GM11168 (cell line): ENCODE data around the gene PCDH10.

Experiments
- in situ Hi-C: fragments of 300-500 bp; cut with MboI; formaldehyde crosslinking; loops from one replicate; pipeline ENCODE4 v1.12.0; 2022; ENCODE audit warnings: low sequenced_read_pairs; ENCODE audit not compliant: unreplicated experiment

The PCDH10 gene

DNA sequence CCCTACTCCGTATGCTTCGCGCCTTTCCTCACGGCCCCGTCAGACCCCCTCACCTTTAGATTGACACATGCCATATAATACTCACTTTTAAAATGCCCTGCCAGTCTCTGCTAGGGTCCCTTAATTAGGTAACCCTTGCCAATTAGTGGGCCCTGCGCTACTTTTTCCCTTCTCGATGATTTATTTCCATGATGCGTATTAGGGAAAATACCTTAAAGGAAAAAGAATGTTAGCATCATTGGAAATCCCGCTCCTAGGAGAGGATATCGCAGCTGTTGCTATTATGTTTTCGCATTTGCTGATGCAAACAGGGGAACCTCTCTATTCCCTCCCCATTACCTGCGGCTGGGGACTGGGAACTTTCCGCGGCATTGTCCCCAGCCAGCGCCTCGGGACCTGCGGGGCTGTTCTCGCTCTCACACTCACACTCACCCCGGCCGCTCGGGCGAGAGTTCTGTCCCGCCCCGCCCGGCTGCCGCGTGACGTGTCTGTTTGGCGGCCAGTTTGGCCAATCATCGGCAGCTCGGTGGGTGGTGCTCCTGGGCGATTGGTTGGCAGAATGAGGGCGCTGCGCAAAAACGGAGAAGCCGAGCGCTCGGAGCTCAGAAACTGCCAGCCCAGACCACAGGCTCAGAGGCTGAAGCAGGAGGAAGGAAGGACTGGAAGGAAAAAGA lies at the start of gene PCDH10:
PCDH10 (plus strand) TSS at position 605 of the 674 bp plus-strand sequence. CDS start 847 bp downstream, outside the sequence.
- in situ Hi-C loops = no loop called here

DNA sequence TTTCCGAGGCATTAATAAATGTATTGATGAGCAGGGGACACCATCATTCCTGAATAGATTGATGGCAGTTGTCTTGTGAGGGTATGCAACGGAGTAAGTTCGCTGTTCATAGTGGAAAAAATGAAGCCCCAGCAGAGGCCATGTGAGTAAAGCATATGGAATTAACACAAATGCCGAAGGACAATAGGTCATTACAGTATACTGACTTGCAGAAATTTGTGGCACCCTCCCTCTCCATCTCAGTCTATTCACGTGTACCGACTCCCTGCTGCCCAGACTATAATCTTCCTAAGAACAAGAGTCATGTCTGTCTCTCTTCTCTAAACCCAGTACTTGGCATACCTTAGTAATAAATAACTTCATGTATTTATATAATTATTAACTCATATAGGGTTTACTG lies 47.1 kb upstream of the PCDH10 start:
- in situ Hi-C loops = no loop called here

DNA sequence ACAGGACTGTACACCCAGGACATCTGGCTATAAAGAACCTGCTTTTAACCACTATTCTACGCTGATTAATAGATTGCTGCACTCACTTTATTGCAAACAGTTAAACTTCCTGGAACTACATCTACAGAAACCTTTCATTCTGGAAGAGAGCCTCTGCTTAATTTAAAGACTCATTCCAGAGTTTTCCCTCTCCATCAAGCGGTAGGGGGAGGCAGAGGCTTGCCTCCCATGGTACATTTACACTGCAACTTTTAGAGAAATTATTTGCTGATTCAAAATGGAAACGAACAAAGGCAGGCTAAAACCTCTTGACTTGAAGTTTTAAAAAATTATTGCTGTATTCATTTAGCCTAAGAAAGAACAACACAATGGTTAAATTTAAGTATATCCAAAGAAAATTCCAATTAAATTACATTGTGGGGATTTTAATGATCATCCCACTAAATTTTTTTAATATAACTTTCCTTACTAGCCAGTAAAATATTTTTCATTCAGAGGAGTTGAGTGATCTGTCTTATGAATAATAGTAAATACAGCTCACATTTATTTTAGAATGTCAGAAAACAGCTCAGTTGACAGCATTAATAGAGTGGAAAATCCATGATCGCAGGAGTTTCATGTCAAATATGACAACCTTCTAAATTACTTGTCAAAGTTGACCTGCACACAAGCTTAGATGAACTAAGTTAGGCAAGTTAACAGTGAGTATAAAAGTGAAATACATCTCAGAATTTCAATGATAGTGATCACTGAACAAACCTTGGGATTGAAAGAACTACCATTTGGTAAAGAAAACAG lies 46.3 kb upstream of the PCDH10 start:
- in situ Hi-C loops = no loop called here

DNA sequence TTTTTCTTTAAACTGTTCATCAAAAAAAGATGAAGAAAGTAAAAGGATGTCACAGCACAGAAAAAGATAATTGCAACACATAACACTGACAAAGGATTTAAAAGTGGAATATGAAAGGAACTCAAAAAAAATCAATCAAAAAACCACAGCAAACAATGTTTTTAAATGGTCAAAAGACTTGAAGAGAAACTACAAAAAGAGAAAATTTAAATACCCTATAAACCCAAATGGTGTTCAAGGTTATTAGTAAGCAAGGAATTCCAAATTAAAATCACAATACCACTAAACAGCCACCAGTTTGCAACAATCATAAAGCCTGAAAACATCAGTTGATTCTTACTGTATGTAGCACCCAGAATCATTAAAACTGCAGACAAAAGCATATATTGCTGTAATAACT lies 36.5 kb upstream of the PCDH10 start:
- in situ Hi-C loops = no loop called here

DNA sequence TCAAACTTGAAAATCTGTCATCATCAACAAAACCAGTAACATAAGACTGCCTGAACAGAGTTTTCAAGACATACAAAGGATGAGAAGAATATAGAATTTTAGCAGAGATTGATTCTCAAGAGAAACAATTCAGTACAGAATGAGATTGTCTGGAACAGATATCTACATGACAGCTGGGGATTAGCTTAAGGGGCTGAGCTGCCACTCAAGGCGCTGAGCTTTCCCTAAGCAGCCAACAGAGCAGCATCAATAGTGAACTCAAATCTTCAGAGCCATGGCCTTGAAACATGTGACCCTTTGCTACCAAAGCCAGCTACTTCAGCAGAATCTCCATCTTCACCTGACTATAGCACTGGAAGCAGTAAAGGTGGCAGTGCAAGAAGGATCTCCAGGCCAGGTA lies 24.3 kb upstream of the PCDH10 start:
- in situ Hi-C loops = no loop called here

DNA sequence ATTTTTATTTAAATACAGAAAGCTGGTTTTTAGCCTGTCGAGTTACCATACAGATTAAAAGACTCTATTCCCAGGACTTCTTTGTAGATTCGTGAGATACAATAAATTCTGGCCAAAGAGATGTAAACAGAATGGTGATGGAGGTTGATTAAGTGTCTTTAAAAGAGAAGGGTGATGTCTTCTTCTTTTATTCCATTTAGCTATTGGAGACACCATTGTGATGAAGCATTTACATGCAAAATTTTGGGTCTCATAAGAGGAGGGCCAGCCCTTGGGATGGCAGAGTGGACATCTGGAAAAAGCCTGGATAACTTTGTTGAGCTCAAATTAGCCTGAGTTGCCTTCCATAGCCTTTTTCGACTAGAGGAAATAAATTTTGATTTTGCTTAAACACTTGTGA lies 21.6 kb upstream of the PCDH10 start:
- in situ Hi-C loops = no loop called here

GRCh38 chr4:133129237-133129636 lies 19.9 kb upstream of the PCDH10 start:
- in situ Hi-C loops = no loop called here

- in situ Hi-C loops = no loop called here
These were observed 18.9 kb upstream of the PCDH10 start for GRCh38 chr4:133130171-133130570.

DNA sequence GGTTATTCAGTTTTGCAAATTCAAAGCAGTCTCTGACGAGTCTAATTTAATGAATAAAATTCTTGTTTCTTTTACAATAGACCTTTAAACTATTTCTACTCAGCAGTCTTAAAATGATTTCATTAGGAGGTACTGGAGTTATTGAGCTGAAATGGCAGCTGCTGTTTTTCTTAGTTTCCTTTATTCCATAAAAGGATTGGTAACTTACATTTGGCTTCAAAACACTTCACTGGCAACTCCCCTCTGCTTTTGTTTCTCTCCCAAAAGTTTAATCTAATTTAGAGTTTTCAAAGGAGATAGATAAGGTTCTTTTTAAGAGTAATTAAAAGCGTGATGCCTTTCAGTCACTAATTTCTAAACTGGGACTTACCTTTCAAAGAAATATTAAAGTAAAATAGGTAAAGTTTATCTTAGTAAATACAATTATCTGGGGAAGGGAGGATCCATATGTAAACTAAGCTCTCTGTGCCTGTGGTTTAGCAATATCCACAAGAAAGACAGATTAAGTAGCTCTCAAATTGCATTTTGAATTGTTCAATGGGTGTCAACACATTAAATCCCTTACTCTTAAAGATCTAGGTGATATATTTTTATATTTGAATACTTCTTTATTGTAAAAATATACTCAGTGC lies 17.1 kb upstream of the PCDH10 start:
- in situ Hi-C loops = no loop called here

- in situ Hi-C loops = no loop called here
These were observed 12.3 kb upstream of the PCDH10 start for GRCh38 chr4:133136833-133137232.

DNA sequence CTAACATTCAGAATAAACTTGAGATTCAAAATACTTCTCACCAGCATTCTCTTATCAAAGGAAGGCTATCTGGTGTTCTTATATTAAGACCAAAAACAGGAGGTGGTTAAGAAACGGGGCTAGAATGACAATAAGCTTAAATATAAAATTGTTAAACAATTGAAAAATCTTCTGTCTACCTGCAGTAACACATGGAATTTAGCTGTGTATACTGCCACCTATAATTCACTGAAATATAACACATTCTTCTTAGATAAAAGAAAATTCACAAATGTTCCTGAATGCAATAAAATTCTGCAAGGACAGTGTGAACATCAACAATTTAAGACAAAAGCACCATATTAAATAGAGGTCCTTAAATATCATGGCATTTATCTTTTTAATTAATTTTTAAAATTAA lies 11.5 kb upstream of the PCDH10 start:
- in situ Hi-C loops = no loop called here

DNA sequence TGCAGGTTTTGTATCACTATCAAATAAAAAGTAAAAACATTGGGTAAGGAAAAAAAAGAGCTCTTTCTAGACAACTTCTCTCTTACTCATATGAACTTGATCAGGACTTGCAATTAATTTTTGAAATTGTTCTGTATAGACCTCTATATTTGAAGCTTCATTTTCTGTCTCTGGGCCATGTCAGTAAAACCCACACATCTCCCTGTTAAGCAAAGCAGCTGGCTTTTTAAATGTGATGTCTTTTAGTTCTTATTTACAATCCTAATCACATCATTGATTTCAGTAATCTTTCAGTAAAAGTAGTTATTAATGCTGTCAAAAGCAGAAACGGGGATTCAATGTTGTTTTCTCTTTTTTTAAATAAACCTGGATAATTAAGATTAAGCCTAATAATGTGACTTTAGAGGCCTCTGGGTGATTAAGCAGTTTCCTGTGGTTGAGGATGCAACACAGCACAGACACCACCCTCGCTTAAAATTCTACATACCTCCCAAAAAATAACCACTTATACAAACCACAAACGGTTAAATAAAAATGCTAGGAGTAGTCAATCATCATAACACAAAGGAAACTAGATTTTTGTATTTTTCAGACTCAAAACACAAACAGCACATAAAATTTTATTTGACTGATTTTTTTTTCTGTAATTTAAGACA lies 5.2 kb upstream of the PCDH10 start:
- in situ Hi-C loops = no loop called here

DNA sequence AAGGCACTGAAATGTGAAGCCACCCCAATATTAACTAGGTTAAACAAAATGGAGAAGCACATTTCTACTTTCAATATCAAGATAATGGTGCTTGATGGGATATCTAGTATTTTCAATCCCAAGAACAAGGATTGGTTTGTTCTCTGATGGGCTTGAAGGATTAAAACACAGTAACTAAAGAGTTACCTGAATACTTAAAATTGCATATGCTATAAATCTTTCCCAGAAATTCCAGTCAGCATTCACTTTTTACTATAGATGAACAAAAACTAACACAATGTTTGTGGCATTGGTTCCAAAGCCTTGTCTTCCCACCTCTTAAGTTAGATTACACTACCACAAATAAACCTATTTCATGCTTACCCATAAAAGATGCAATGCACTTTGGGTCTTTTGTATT lies 3.9 kb upstream of the PCDH10 start:
- in situ Hi-C loops = no loop called here

- in situ Hi-C loops = no loop called here
These were observed 3.1 kb upstream of the PCDH10 start for GRCh38 chr4:133145758-133146573.

- in situ Hi-C loops = no loop called here
These were observed 2.4 kb upstream of the PCDH10 start for GRCh38 chr4:133146574-133147241.

- in situ Hi-C loops = no loop called here
These were observed 1.7 kb upstream of the PCDH10 start for GRCh38 chr4:133147286-133147821.

DNA sequence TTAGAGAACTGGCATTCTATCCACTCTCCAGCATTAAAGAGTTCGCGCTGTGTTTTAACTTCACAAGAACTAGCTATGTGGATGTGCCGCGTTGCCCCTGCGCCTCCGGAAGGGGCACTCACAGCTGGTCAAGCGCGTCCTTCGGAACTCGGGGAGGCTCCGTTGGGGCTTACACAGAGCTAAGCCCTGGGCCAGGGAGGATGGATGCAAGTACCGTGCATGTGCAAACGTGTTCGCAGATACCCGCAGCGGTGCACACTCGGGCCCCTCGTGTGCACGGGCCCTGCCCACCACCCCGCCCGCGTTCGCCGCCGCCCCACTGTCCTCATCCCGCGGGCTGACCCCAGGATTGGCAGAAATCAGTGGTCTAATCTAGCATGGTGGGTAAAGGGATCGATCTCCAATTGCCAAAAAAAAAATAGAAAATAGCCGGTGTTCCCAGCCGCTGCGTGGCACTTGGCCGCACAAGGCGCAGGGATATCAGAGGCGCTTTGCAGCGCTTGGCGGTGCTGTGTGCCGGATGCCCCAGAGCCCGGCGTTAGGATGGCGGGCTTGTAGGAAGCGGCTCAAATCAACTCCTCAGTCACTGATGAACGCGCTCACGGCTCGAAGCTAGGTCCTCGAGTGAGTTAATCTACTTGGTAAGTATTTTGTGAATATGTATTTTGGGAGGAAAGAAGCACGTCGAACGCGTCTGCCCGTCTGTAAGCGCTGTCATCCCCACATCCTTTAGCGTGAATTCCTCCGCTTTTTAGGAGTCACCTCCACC lies 989 bp upstream of the PCDH10 start:
- in situ Hi-C loops = no loop called here

- in situ Hi-C loops = no loop called here
These were observed 236 bp downstream of the PCDH10 start for GRCh38 chr4:133149364-133149695.
